ENCODE data around the gene TAL2. TPM values are rescaled to one million over a fixed set of nuclear protein-coding genes. Genes with fewer than 3 reads are reported as not detected.

TAL2 gene
- total and polyA plus RNA-seq, 2 donors from 2014 or later: 0.98 TPM; not detected in 1

DNA sequence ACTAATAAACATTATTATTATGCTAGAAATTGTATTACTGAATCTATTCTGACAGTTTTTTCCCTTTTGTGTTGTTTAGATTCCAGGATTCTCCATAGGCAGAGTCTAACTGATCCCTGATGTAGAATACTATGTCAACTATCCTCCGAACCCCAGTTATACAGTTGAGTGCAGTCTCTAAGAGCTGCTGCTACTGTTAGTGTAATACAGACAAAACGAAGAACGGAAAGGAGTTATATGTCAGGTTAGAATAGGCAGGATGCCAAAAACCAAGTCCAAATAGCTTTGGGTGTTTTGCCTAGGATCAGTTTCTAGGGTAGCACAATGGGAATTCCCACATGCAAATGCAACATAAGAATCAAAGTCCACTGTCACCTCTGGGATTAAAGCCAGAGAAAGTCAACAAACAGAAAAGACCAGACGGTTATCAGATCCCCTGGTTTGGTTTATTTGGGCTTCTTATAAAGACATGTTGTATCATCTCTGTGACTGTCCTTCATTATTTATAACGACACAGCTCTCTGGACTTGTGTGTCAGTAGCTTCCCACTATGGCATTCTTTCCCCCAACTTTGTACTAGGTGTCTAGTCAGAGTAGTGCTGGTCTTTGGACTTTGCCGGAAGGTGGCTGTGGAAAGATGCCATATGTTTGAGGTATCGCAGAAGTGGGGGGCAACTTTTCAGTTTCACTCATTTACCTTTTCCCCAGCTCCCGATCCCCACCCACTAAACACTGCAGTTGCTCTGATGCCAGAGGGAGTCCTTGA is 17.2 kb downstream of the TAL2 start:
- H3K9ac ChIP-seq (ENCODE audit: low read length in 3 of 3): no peak overlapping the region
- FAIRE-seq: no peak
- no peaks in the 10 kb centered on the region for H3K27me3 ChIP-seq (ENCODE audit: control insufficient read depth, insufficient read depth, low read length)
- no peak for DNase-seq
- TF ChIP-seq, protein P1, sequence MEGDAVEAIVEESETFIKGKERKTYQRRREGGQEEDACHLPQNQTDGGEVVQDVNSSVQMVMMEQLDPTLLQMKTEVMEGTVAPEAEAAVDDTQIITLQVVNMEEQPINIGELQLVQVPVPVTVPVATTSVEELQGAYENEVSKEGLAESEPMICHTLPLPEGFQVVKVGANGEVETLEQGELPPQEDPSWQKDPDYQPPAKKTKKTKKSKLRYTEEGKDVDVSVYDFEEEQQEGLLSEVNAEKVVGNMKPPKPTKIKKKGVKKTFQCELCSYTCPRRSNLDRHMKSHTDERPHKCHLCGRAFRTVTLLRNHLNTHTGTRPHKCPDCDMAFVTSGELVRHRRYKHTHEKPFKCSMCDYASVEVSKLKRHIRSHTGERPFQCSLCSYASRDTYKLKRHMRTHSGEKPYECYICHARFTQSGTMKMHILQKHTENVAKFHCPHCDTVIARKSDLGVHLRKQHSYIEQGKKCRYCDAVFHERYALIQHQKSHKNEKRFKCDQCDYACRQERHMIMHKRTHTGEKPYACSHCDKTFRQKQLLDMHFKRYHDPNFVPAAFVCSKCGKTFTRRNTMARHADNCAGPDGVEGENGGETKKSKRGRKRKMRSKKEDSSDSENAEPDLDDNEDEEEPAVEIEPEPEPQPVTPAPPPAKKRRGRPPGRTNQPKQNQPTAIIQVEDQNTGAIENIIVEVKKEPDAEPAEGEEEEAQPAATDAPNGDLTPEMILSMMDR (IDR thresholded peaks at IDR 0.05; ENCODE audit: borderline replicate concordance, extremely low read depth, insufficient read depth): no peak
- no peak overlapping the region for H3K4me3 ChIP-seq (ENCODE audit: low read length in 3 of 3)
- H3K9me3 ChIP-seq (ENCODE audit: control insufficient read depth in 2 of 3, insufficient read depth in 1 of 3, low read length in 3 of 3): no peaks in the 10 kb centered on the region
- H3K4me1 ChIP-seq (ENCODE audit: control insufficient read depth in 2 of 3, insufficient read depth in 2 of 3, low read depth in 1 of 3, low read length in 3 of 3): peaks cover 0 to 7% (median 0%) of the 10 kb centered on the region in 3 donors
- H3K36me3 ChIP-seq (ENCODE audit: control insufficient read depth in 2 of 3, insufficient read depth in 3 of 3, low read length in 3 of 3): no peaks in the 10 kb centered on the region
- H3K27ac ChIP-seq (ENCODE audit: low read depth in 2 of 2, low read length in 2 of 2): peak overlapping the region in 1 of 2 donors; percentile 4
- intact Hi-C loops (cut with DNase I): no loop called here

DNA sequence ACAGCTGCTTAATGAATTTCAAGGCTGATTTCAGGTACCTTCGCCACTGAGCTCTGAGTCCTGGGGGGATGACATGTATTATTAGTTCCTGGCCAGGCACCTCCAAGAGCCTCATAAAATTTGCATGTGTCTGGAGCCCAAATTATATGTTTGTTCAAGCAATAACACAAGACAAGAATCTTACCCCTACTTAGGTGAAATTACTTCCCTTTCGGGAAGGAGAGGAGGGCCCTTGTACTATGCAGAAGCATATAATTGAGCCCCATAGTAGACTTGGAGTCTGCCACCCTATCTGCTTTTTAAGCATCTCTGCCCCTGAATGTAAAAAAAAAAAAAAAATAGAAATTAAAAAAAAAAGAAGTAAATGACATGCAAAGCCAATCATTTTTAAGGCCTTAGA is 19.1 kb downstream of the TAL2 start:
- Histone ChIP-seq H3K36me3 (ENCODE audit: control insufficient read depth in 2 of 3, insufficient read depth in 3 of 3, low read length in 3 of 3) (no peaks in the 10 kb centered on the region), H3K27me3 (ENCODE audit: control insufficient read depth, insufficient read depth, low read length) (no peaks in the 10 kb centered on the region), H3K9ac (ENCODE audit: low read length in 3 of 3) (no peak overlapping the region), H3K9me3 (ENCODE audit: control insufficient read depth in 2 of 3, insufficient read depth in 1 of 3, low read length in 3 of 3) (no peaks in the 10 kb centered on the region), H3K27ac (ENCODE audit: low read depth in 2 of 2, low read length in 2 of 2) (no peak overlapping the region), H3K4me1 (ENCODE audit: control insufficient read depth in 2 of 3, insufficient read depth in 2 of 3, low read depth in 1 of 3, low read length in 3 of 3) (peaks cover 0 to 7% (median 0%) of the 10 kb centered on the region in 3 donors), H3K4me3 (ENCODE audit: low read length in 3 of 3) (no peak overlapping the region)
- DNase-seq: no peak
- no peak for FAIRE-seq
- TF ChIP-seq, protein P1 (IDR thresholded peaks at IDR 0.05; ENCODE audit: borderline replicate concordance, extremely low read depth, insufficient read depth): no peak
- intact Hi-C loops (cut with DNase I): no loop called here

DNA sequence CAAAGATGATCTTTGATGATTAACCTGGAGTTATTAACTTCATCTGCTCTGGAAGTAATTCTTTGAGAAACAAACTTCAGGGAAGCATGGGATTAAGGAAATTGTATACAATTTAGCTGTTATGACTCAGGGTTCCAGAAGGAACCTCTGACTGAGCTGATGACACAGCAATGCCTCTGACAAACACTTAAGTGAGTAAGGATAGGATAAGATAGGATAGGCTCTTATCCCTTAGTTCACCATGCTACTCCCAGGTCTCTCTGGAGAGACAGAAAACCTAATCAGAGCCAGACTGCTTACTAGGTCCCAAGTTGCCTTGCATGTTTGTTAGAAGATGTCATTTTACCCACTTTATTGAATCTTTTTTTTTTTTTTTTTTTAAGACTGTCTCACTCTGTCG is 19.5 kb downstream of the TAL2 start:
- TF ChIP-seq, protein P1 (IDR thresholded peaks at IDR 0.05; ENCODE audit: borderline replicate concordance, extremely low read depth, insufficient read depth): no peak
- intact Hi-C loops (cut with DNase I): no loop called here
- no peak for FAIRE-seq
- H3K9ac ChIP-seq (ENCODE audit: low read length in 3 of 3): no peak overlapping the region
- H3K9me3 ChIP-seq (ENCODE audit: control insufficient read depth in 2 of 3, insufficient read depth in 1 of 3, low read length in 3 of 3): no peaks in the 10 kb centered on the region
- no peak overlapping the region for H3K4me3 ChIP-seq (ENCODE audit: low read length in 3 of 3)
- DNase-seq: no peak
- H3K27ac ChIP-seq (ENCODE audit: low read depth in 2 of 2, low read length in 2 of 2): no peak overlapping the region
- peaks cover 0 to 7% (median 0%) of the 10 kb centered on the region in 3 donors for H3K4me1 ChIP-seq (ENCODE audit: control insufficient read depth in 2 of 3, insufficient read depth in 2 of 3, low read depth in 1 of 3, low read length in 3 of 3)
- H3K27me3 ChIP-seq (ENCODE audit: control insufficient read depth, insufficient read depth, low read length): no peaks in the 10 kb centered on the region
- no peaks in the 10 kb centered on the region for H3K36me3 ChIP-seq (ENCODE audit: control insufficient read depth in 2 of 3, insufficient read depth in 3 of 3, low read length in 3 of 3)

Measured in kidney (tissue), 14 donors.